GM10248 (cell line): ENCODE measurements around the gene HABP4.

ENCODE experiments used
- CTCF ChIA-PET: fragments of 300-600 bp; sonication (Branson Sonifier 250); formaldehyde crosslinking; extraction: SDS; loops from one replicate; lab custom pipeline; 2021; ENCODE audit warnings: antibody characterized with exemption; lab: Yijun Ruan, JAX
- POLR2A ChIA-PET: fragments of 350-650 bp; sonication (Branson Sonifier 250); formaldehyde crosslinking; extraction: SDS; loops from one replicate; lab custom pipeline; 2020; ENCODE audit warnings: antibody characterized with exemption; lab: Yijun Ruan, JAX
- DNase-seq: peaks from one replicate; pipeline ENCODE4 v3.0.0; 2012; ENCODE audit errors: extremely low spot score
- TF ChIP-seq, protein P1 (sequence below): IDR thresholded peaks from 2 replicates; pipeline ENCODE4 v1.5.1; 2012; ENCODE audit warnings: mild to moderate bottlenecking, low read depth; ENCODE audit errors: extremely low read depth, missing control alignments, control extremely low read depth

Gene HABP4

DNA sequence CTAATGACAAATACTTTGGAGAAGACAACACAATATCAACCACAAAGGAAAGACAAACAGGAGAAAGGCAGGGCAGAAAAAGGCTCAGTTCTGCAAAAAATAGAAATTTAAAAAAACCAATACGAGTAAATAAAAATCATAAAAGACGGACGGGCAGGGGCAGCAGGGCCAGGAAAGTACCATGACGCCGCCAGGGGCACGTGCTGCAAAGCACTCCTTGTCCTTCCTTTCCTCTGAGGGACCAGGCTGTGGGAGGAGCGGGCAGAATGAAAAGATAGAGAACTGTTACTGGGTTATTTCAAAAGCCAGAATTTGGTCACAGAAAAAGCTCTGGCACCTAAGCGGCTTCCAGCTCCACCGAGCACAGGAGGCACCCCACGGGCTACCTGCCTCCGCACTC, 53.9 kb downstream of the HABP4 start:
- DNase-seq, result no peak
- ChIA-PET POLR2A (no interaction called here), CTCF (no interaction called here)

GRCh38 chr9:96505316-96505991, 55.5 kb downstream of the HABP4 start:
- TF ChIP-seq, protein P1, sequence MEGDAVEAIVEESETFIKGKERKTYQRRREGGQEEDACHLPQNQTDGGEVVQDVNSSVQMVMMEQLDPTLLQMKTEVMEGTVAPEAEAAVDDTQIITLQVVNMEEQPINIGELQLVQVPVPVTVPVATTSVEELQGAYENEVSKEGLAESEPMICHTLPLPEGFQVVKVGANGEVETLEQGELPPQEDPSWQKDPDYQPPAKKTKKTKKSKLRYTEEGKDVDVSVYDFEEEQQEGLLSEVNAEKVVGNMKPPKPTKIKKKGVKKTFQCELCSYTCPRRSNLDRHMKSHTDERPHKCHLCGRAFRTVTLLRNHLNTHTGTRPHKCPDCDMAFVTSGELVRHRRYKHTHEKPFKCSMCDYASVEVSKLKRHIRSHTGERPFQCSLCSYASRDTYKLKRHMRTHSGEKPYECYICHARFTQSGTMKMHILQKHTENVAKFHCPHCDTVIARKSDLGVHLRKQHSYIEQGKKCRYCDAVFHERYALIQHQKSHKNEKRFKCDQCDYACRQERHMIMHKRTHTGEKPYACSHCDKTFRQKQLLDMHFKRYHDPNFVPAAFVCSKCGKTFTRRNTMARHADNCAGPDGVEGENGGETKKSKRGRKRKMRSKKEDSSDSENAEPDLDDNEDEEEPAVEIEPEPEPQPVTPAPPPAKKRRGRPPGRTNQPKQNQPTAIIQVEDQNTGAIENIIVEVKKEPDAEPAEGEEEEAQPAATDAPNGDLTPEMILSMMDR, result no peak
- CTCF ChIA-PET, result no interaction called here
- POLR2A ChIA-PET, result no interaction called here
- no peak for DNase-seq

More for the DNA sequence above, 53.9 kb downstream of the HABP4 start:
- TF ChIP-seq, protein P1, result no peak

GRCh38 chr9:96508227-96508940, 58.4 kb downstream of the HABP4 start:
- POLR2A ChIA-PET, result no interaction called here
- TF ChIP-seq, protein P1, result no peak
- CTCF ChIA-PET, result interaction anchor here (1.2 to 1.7 kb wide), 2 partner anchors 10 to 15 kb away, joined by 3 to 6 read pairs; no protein-coding TSS in a partner anchor
- no peak for DNase-seq

- POLR2A ChIA-PET, result no interaction called here
- CTCF ChIA-PET, result interaction anchor here (1.2 to 1.7 kb wide), 2 partner anchors 10 to 14 kb away, joined by 3 to 6 read pairs; no protein-coding TSS in a partner anchor
- TF ChIP-seq, protein P1, result no peak
- no peak for DNase-seq
Measured at GRCh38 chr9:96509026-96509425, 59.1 kb downstream of the HABP4 start.

GRCh38 chr9:96509848-96510247, 59.9 kb downstream of the HABP4 start:
- CTCF ChIA-PET, result interaction anchor here (1.7 kb wide), 1 partner anchor 9 kb away, joined by 6 read pairs; no protein-coding TSS in a partner anchor
- DNase-seq, result no peak
- TF ChIP-seq, protein P1, result no peak
- POLR2A ChIA-PET, result no interaction called here

DNA sequence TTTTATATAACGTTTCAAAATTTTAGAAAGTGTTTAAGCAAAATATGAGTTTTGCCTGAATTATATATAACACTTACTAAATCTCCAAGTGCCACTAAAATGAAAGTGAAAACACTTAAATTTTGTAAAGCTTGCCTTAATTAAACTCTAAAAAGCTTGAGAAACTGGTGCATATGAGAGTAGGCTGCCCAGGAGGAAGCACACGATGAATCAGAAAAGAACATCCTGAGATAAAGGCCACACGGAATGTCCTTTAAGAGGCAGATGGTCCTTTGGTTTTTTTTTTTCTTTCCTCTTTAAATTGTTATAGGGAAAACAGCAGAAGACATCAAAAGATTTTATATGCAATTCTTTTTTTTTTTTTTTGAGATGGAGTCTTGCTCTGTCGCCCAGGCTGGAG, 60.3 kb downstream of the HABP4 start:
- DNase-seq, result no peak
- TF ChIP-seq, protein P1, result no peak
- ChIA-PET POLR2A (no interaction called here), CTCF (interaction anchor here (1.7 kb wide), 1 partner anchor 8 kb away, joined by 6 read pairs; no protein-coding TSS in a partner anchor)
